Heart right ventricle (tissue), 16 donors: ENCODE data around the gene FAM229B. TPM values are rescaled to one million over a fixed set of nuclear protein-coding genes. Genes with fewer than 3 reads are reported as not detected.

Source experiments
- ATAC-seq, 8 donors: fragments of 200-7000 bp; cut with Tn5 transposase; one replicate each; pipeline ENCODE4 v1.9.1; 2020; ENCODE audit warnings: mild to moderate bottlenecking in 8 of 8, moderate library complexity in 8 of 8, moderate number of reproducible peaks in 1 of 8
- DNase-seq, 2 donors: peaks; one replicate each; pipeline ENCODE4 v3.0.0-alpha.2; 2020
- H3K27ac ChIP-seq, 10 donors: fragments of 200-600 bp; sonication (generic) in 2 of 10; one replicate each; pipeline versions ENCODE4 v1.5.0 to v1.8.0; 2020 to 2022; ENCODE audit warnings: mild to moderate bottlenecking in 3 of 10
- H3K27me3 ChIP-seq, 7 donors: fragments of 200-600 bp; one replicate each; pipeline ENCODE4 v1.8.0; 2021 to 2022; ENCODE audit warnings: mild to moderate bottlenecking in 2 of 7
- H3K36me3 ChIP-seq, 9 donors: fragments of 200-600 bp; sonication (generic) in 1 of 9; one replicate each; pipeline versions ENCODE4 v1.5.0 to v1.8.0; 2020 to 2022; ENCODE audit warnings: mild to moderate bottlenecking in 2 of 9
- H3K4me1 ChIP-seq, 9 donors: fragments of 200-600 bp; sonication (generic) in 1 of 9; one replicate each; pipeline versions ENCODE4 v1.5.0 to v1.8.0; 2020 to 2022; ENCODE audit warnings: mild to moderate bottlenecking in 4 of 9
- H3K4me3 ChIP-seq, 10 donors: fragments of 200-600 bp; sonication (generic) in 2 of 10; one replicate each; pipeline versions ENCODE4 v1.5.0 to v1.8.0; 2020 to 2022; ENCODE audit warnings: mild to moderate bottlenecking in 7 of 10, moderate library complexity in 2 of 10
- H3K9me3 ChIP-seq, 11 donors: fragments of 200-600 bp in 10 of 11; sonication (generic) in 2 of 11; one replicate each; pipeline versions ENCODE4 v1.5.0 to v1.8.0; 2013 to 2022; ENCODE audit warnings: mild to moderate bottlenecking in 2 of 11, control low read depth in 1 of 11, moderate library complexity in 1 of 11
- WGBS, 2 donors: extraction: QIAGEN DNeasy Blood & Tissue Kit; methylation state at CpG; one replicate each; pipeline ENCODE4 v1.1.7; 2013; ENCODE audit warnings: inconsistent platforms in 1 of 2; 5-methylcytosine and 5-hydroxymethylcytosine counted together
- intact Hi-C, 10 donors: fragments of 100-400 bp; cut with DNase I; formaldehyde crosslinking; loops; one replicate each; pipeline versions ENCODE4 v1.11.1 to v1.14.2; 2022
- polyA plus RNA-seq, 2 donors: library from polyadenylated mRNA; stranded (reverse); fragments of 200-250 nt; gene quantifications; one replicate each; pipeline ENCODE4 v1.2.3, GENCODE V29; 2013
- total RNA-seq, 10 donors: library from RNA; stranded (reverse); fragmentation: NEBNext Ultra II Directional in 3 of 10; extraction: Animal tissue kit (Norgen Biotek cat#: 25700) in 3 of 10; gene quantifications; one replicate each; pipeline versions ENCODE4 v1.2.1 to v1.2.4, GENCODE V29; 2021 to 2023
- TF ChIP-seq, protein P1 (sequence below), 9 donors: fragments of 200-600 bp; sonication (generic) in 2 of 9; IDR thresholded peaks; one replicate each; pipeline versions ENCODE4 v1.5.0 to v1.8.0; 2021 to 2022; ENCODE audit warnings: antibody characterized with exemption in 9 of 9, mild to moderate bottlenecking in 5 of 9, moderate library complexity in 1 of 9
- donor health status: Arrhythmogenic right ventricular cardiomyopathy.
- donor health status: ischemic (EF 13 %, LVEDD 7.1; RV severe dilation, severe dysfunction).
- donor health status: healthy with polysubstance abuse.
- donor health status: DM: no; HTN: yes; CAD: no.
- donor health status: DM: no; HTN: no; CAD: no.
- donor health status: ischemic (EF 25% LVEDD 6.9; RV normal size, moderate dysfunction).
- donor health status: ischemic (EF 25% LVEDD 5.7; RV mildly dilated, moderate dysfunction).
- donor health status: healthy.
- donor health status: DM: yes; HTN: yes; CAD: no.
- donor health status: Ischemic cardiomyopathy.
- donor health status: ischemic (EF 35%, LVEDD 5.7; RV mildly dilated, moderate dysfunction).
- donor health status: nonischemic (EF 11% LVEDD 7.7; RV severe dilation, severe dysfunction).
- donor health status: DM: yes; HTN: yes; CAD: no.
- donor health status: PGD.
- donor health status: ischemic (EF 29% LVEDD 5.4; RV normal size, mild dysfunction).
- donor health status: nonischemic (EF 23%, LVEDD 6.1; RV moderate dilation, normal function).

FAM229B gene
- total and polyA plus RNA-seq, 12 donors, result 36.7 to 88.7 (median 59.8) TPM

DNA sequence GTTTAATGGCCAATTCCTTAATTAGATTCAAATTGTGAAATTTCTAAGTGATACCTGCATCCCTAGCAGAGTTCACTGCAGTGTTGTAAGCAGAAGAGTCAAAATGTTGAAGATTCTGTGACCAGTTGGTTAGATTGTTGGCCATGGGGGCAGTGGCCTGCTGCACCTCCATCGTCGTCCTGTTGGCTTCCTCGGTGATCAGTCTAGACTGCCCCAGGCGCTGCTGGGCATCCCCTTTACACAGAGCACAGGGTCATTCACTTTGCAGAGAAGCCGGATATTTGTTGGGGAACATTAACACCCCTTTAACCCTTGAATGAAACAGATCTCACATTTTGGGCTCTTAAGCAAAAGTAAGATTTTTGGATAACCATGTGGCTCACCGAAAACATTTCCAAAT lies 60.7 kb downstream of the FAM229B start:
- Histone ChIP-seq H3K4me1 (peaks cover 0 to 17% (median 4%) of the 10 kb centered on the region in 9 donors), H3K27ac (no peak overlapping the region), H3K4me3 (no peak overlapping the region), H3K27me3 (no peaks in the 10 kb centered on the region), H3K9me3 (no peaks in the 10 kb centered on the region), H3K36me3 (peaks cover 0 to 98% (median 64%) of the 10 kb centered on the region in 9 donors)
- DNase-seq (no peak), ATAC-seq (no peak)
- WGBS, 2 donors, result 97 to 98% methylated on average over 6 of the region's 6 CpGs
- TF ChIP-seq, protein P1, sequence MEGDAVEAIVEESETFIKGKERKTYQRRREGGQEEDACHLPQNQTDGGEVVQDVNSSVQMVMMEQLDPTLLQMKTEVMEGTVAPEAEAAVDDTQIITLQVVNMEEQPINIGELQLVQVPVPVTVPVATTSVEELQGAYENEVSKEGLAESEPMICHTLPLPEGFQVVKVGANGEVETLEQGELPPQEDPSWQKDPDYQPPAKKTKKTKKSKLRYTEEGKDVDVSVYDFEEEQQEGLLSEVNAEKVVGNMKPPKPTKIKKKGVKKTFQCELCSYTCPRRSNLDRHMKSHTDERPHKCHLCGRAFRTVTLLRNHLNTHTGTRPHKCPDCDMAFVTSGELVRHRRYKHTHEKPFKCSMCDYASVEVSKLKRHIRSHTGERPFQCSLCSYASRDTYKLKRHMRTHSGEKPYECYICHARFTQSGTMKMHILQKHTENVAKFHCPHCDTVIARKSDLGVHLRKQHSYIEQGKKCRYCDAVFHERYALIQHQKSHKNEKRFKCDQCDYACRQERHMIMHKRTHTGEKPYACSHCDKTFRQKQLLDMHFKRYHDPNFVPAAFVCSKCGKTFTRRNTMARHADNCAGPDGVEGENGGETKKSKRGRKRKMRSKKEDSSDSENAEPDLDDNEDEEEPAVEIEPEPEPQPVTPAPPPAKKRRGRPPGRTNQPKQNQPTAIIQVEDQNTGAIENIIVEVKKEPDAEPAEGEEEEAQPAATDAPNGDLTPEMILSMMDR (IDR thresholded peaks at IDR 0.05), result no peak
- intact Hi-C loops, result loop anchor here in 1 of 10 donors (5.0 kb wide), 1 partner anchor 66 kb away; no protein-coding TSS in a partner anchor

DNA sequence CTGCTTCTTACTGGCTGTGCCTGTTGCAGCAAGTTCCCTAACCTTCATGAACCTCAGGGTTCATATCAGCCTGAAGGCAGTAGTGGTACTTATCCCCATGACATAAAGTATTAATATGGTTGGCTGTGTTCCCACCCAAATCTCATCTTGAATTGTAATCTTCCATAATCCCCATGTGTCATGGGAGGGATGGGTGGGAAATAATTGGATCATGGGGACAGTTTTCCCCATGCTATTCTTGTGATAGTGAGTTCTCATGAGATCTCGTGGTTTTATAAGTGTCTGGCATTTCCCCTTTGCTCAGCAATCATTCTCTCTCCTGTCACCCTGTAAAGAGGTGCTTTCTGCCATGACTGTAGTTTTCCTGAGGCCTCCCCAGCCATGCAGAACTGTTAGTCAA lies 61.8 kb downstream of the FAM229B start:
- intact Hi-C loops, result loop anchor here in 1 of 10 donors (5.0 kb wide), 1 partner anchor 67 kb away; no protein-coding TSS in a partner anchor
- no peaks in the 10 kb centered on the region for H3K27me3 ChIP-seq
- H3K4me1 ChIP-seq, result peaks cover 0 to 23% (median 4%) of the 10 kb centered on the region in 9 donors
- TF ChIP-seq, protein P1 (IDR thresholded peaks at IDR 0.05), result no peak
- H3K36me3 ChIP-seq, result peaks cover 0 to 98% (median 60%) of the 10 kb centered on the region in 9 donors
- peak overlapping the region in 8 of 10 donors; percentile 16 to 67 (median 39) for H3K27ac ChIP-seq
- whole genome bisulfite sequencing, 2 donors, result 13 to 19% methylated on average over 1 of the region's 1 CpG
- ATAC-seq, result peak in 7 of 8 donors; percentile 16 to 68 (median 38)
- no peak for DNase-seq
- H3K9me3 ChIP-seq, result no peaks in the 10 kb centered on the region
- H3K4me3 ChIP-seq, result no peak overlapping the region

DNA sequence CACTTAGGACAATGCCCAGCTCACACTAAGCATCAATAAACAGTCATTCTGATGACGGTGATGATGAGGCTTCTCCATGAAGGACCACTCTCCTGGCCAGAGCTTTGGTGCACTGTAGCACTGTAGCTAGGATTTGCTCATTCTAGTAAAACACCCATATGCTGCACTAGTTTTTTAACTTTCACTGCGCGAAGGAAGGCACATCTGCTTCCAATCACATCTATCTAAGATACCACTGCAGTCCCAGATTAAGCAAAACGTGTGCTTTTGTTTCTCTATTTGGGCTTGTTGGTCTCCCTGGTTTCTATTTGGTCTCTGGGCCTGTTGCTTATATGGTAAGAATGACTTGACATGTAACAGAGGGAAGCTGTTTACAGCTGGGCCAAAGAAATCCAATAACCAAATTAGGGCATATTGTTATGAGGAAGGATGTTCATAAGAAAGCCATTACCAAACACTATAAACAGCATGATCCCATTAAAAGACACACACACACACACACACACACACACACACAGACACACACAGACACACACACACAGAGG lies 62.4 kb downstream of the FAM229B start:
- H3K4me3 ChIP-seq, result no peak overlapping the region
- no peak for DNase-seq
- H3K4me1 ChIP-seq, result peaks cover 0 to 28% (median 4%) of the 10 kb centered on the region in 9 donors
- TF ChIP-seq, protein P1 (IDR thresholded peaks at IDR 0.05), result no peak
- peaks cover 0 to 98% (median 58%) of the 10 kb centered on the region in 9 donors for H3K36me3 ChIP-seq
- no peaks in the 10 kb centered on the region for H3K9me3 ChIP-seq
- H3K27me3 ChIP-seq, result no peaks in the 10 kb centered on the region
- WGBS, 2 donors, result 61 to 73% methylated on average over 4 of the region's 4 CpGs
- H3K27ac ChIP-seq, result peak overlapping the region in 8 of 10 donors; percentile 16 to 67 (median 39)
- peak; percentile 54 to 80 (median 70) for ATAC-seq
- intact Hi-C loops, result loop anchor here in 1 of 10 donors (5.0 kb wide), 1 partner anchor 67 kb away; no protein-coding TSS in a partner anchor

DNA sequence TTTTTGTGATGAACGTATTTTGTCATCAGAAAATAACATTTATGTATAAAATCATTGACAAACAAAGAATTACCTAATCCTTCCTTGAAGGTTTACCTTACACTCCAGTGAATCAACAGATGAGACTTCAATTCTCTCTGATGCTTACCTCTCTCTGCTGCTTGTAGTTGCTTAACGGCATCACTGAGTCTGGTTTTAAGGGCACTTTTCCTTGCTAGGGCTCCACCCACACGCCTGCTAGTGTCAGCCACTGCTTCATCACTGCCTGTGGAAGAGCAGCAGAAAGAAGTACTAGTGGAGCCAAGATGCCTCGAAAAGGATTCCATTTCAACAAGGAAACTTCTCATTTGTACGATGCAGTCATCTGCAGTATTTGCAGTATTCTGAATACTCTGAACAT lies 63.0 kb downstream of the FAM229B start:
- Histone ChIP-seq H3K4me1 (peaks cover 0 to 34% (median 5%) of the 10 kb centered on the region in 9 donors), H3K36me3 (peaks cover 0 to 98% (median 61%) of the 10 kb centered on the region in 9 donors), H3K9me3 (no peaks in the 10 kb centered on the region), H3K4me3 (no peak overlapping the region), H3K27ac (peak overlapping the region in 6 of 10 donors; percentile 16 to 67 (median 34)), H3K27me3 (no peaks in the 10 kb centered on the region)
- ATAC-seq (peak in 7 of 8 donors; percentile 40 to 63 (median 46)), DNase-seq (no peak)
- 64 to 70% methylated on average over 5 of the region's 5 CpGs for WGBS, 2 donors
- TF ChIP-seq, protein P1 (IDR thresholded peaks at IDR 0.05), result no peak
- intact Hi-C loops, result no loop called here

Other genes starting within 250 kb of the FAM229B start
- gene FYN, start 214.1 kb upstream of the FAM229B start, total RNA-seq, result 10 to 100 TPM; 33.5 to 58.1 (median 45.6) TPM
- 10 to 100 TPM; 19.1 to 28.0 TPM for gene FYN, start 214.1 kb upstream of the FAM229B start, polyA plus RNA-seq
- not detected for gene CCN6, start 33.5 kb upstream of the FAM229B start, total RNA-seq
- gene CCN6, start 33.5 kb upstream of the FAM229B start, polyA plus RNA-seq, result not detected
- gene TUBE1, start 109 bp upstream of the FAM229B start, total RNA-seq, result 10 to 100 TPM; 13.5 to 38.6 (median 22.6) TPM
- gene TUBE1, start 109 bp upstream of the FAM229B start, polyA plus RNA-seq, result 10 to 100 TPM in 1 of 2 donors, 1 to 10 TPM in 1; 9.0 to 43.5 TPM
- gene LAMA4, start 167.0 kb downstream of the FAM229B start, total RNA-seq, result 100 to 1,000 TPM in 1 of 10 donors, 10 to 100 TPM in 9; 35.4 to 103 (median 82.5) TPM
- 10 to 100 TPM; 23.7 to 92.5 TPM for gene LAMA4, start 167.0 kb downstream of the FAM229B start, polyA plus RNA-seq